Urothelium cell line (cell line): ENCODE results near the gene C14orf119.

Experiments used
- DNase-seq: peaks from one replicate; pipeline ENCODE4 v3.0.0; 2011; ENCODE audit warnings: low spot score, mixed read lengths
- FAIRE-seq: peaks from 2 replicates; lab custom pipeline; 2011; peaks lifted over from hg19 to GRCh38; lab: Jason Lieb, UNC

Gene C14orf119

DNA sequence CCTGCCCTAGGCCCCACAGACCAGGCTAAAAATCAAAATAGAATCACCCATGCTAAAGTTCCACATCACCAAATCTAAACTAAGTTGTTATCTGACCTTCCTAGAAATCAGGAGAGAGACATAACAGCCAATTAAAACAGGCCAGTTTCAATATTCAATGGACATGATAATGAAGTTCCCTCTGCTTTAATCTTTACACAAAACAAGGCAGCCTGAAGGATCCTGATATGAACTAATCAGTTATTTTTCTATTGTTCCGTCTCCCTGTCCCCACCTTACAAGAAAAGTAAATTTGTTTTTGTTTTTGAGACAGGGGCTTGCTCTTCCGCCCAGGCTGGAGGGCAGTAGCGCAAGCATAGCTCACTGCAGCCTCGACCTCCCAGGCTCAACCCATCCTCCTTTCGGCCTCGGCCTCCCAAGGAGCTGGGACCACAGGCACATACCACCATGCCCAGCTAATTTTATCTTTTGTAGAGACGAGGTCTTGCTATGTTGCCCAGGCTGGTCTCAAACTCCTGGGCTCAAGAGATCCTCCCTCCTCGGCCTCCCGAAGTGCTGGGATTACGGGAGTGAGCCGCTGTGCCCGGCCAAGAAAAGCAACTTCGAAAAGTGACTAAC lies 29.1 kb downstream of the C14orf119 start:
- FAIRE-seq (no peak), DNase-seq (no peak)

DNA sequence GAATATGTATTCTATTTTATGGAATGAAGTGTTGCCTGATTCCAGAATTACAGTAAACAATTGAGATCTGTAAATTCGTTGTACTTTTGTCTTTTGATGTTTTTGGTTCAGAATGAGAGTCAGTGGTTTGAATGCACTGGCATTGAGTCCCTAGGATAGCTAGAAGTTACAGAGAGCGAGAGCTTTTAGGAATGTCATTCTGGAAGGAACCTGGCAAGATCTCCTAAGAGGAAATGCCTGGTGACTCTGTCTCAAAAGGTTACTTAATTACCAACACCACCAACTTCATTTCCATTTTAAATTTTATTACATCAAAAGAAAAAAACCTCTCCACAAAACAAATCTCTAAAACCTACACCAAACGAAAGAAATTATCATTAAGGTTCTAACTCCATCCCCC lies 29.7 kb downstream of the C14orf119 start:
- FAIRE-seq: no peak
- DNase-seq: no peak

DNA sequence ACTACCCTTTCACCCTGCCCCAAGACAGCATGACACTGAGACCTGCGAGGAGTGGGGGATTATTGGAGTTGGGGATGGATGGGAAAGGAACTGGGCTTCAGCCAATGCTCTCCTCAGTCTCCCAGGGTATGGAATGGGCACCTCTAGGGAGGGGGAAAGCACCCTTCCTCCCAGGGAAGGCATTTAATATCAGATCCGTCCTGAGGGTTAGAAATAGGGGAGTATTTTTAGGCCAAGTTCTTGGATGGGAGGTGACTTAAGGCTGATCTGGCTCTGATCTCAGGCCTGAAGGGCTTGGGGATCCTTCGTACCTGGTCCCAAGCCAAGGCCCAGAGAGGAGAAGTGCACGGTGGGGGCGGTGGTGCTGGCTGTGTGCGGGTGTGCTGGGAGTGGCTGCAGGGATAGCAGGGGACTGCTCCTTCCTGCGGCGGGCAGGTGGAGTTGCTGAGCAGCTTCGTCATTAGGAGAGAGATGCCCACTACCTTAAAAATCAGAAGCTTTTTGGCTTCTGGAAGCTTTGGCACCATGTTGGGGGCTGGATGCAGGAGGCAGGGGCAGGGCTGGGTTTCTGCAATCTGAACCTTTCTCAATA lies 30.7 kb downstream of the C14orf119 start:
- FAIRE-seq (no peak), DNase-seq (no peak)

DNA sequence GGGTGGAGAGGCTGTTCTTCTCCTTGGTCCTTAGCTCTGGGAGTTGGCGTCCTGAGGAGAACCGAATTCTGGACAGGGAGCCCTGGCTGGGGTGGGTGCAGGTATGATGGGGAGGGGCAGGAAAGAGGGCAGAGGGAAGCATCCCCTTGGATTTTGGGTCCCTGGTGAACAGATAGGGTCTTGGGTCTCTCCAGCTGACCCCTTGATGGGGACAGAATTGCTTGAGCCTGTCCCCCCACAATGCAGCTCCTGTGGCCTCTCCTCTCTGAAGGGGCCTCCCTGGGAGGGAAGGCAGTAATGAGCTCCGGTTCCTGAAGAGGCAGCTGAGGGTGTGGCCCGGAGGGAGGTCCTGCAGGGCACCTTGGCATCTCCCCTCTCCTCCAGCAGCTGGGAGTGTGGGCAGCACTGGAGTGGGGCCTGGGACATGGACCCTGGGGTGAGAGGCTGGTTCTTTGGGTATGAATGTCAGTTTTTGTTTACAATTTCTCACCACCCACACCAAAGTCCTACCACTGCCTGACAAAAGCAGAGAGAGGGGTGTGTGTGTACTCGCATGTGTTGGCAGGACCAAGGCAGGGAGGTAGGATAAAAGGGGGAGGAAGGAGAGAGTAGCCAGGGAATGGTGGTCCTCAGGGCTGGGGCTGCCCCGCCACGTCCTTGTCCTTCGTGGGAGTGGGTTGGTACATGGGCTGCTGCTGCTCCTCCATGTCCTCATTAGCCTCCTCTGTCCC lies 31.4 kb downstream of the C14orf119 start:
- DNase-seq: no peak
- FAIRE-seq: no peak

DNA sequence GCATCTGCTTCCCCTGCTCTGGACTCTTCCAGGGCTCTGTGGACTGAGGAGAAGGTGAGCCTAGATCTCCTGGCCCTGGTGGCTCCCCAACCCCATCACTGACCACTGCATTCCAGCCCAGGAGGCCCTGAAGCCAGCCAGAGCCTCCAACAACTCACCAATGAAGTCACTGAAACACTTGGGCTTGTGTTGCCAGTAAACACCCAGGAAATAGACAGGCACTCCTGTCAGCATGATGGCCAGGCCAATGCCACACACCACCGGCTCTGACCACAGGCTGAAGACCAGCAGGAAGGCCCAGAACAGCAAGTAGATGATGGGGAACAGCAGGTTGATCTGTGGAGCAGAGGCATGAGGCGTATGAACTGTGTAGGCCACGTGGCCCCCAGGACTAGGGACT lies 32.6 kb downstream of the C14orf119 start:
- no peak for FAIRE-seq
- DNase-seq: no peak

DNA sequence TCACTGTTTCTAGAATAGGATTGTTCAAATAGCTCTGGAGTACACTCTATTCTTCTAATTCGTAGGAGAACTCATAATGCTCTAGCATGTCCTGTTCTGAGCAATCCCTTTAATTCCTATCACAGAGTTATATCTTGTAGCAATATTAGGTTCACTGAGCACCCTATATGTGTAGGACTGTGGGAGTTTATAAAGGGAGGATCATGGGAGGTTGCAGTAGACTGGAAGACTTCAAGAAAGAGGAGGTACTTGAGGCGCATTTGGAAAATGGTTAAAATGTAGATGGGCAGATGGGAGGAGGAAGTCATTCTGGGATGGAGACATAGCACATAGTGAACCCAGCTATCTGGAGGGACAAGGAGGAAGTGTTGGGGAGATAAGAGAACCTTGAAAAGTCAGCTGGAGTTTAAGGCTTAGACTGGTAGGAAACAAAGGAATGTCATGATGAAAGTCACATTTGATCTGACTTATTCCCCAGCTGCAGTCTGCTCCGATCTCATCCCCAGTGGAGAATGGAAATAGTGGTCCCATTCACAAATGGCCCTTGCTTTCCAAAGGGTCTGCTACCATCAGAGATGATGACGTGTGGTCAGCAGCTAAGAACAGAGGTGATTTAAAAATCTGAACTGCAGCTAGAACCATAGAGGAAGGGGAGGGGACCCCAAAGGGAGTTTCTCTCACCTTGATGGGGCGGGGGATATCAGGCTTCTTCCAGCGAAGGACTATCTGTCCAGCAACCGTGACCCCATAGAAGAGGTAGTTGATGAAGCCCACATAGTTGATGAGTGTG lies 33.9 kb downstream of the C14orf119 start:
- DNase-seq: no peak
- FAIRE-seq: no peak

DNA sequence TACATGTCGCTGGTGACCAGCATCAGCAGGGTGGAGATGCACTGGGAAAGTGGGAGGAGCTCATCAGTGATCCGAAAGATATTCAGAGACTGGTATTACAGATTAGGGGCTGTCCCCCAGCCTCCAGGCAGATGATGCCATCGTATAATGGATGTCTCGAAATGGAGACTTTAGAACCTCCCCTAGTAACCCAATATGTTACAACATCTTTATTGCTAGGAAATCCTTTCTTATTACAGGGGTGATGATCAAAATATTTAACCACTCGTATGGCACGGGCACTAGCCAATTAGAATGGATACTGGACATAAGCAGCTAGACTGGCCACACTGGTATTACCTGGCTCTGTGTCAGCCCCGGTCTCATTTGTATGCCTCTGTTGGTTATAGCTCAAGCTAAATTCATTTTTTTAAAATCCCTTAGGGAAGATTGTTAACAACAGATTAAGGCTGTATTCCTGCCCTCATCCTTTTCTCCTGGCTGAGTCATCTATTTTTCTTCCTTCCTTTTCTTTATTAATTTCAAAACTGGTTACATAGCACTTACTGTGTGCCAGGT lies 34.5 kb downstream of the C14orf119 start:
- no peak for FAIRE-seq

DNA sequence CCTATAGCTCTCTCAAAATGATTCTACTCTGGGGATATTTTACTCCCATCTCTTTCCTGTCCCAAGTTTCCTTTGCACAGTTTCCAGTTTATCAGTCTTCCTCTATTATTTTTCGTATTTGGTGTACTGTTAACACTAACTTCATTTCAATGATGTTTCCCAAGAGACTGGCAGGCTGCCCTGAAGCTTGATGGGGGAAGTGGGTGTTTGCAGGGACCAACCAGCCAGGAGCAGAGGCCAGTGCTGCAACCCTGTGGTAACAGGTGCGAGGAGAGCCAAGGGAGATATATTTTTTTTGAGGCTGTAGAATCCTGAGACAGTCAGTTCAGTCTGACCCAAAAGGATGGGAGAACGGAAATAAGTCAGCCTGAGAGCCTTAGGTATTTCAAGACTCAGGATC lies 35.6 kb downstream of the C14orf119 start:
- FAIRE-seq (no peak), DNase-seq (no peak)

More for the DNA sequence above, 34.5 kb downstream of the C14orf119 start:
- DNase-seq: no peak

DNA sequence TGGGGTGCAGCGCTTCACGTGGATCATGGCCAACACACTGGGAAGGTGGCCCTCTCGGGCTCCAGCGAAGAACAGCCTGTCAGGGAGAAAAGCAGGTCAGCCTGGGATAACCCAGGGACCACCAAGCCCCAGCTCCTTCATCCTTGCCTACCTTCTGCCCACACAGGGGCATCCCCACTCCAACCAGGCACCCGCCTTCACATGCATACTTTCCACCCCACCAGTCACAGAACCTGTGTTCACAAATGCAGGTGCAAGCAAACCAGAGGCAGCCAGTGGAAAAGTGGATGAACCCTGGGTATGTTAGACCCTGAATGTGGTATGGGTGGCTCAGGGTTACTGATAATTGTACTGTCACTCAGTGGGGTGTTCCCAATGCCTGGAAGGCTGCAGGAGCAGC lies 36.2 kb downstream of the C14orf119 start:
- FAIRE-seq (no peak), DNase-seq (no peak)

DNA sequence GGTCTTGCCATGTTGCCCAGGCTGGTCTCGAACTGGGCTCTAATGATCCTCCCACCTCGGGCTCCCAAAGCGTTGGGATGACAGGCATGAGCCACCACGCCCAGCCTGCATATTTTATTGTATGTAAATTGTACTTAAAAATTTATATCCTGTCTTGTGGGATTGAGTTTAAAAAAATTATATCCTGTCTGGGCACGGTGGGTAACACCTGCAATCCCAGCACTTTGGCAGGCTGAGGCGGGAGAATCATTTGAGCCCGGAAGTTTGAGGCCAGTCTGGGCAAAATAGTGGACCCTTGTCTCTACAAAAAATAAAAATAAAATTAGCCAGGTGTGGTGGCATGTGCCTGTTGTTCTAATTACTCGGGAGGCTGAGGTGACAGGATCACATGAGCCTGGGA lies 37.7 kb downstream of the C14orf119 start:
- FAIRE-seq (no peak), DNase-seq (no peak)

DNA sequence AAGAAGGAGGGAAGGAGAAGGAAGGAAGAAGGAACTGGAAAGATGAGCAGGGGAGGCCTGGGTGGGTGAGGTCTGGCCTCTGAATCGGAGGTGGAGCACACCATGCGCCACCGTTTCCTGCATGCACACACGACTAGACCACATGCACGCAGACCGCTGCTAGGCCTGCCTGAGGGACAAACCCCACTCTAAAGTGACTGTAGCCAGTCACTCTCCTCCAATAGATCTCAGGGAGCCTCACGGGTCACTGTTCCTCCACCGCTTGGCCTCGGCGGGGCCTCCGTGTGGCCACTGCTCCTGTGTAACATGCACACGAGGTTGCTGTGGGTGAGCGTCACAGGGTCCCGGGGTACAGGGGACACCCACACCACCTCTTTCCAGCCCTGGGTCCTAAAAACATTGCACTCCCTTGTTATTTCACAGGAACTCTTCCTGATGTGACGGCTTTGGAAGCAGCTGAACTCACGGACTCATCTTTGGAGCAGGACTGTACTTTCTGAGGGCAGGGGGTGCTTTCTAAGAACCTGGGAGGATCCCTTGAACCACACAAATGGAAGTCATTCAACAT lies 41.3 kb downstream of the C14orf119 start:
- no peak for FAIRE-seq
- DNase-seq: no peak

DNA sequence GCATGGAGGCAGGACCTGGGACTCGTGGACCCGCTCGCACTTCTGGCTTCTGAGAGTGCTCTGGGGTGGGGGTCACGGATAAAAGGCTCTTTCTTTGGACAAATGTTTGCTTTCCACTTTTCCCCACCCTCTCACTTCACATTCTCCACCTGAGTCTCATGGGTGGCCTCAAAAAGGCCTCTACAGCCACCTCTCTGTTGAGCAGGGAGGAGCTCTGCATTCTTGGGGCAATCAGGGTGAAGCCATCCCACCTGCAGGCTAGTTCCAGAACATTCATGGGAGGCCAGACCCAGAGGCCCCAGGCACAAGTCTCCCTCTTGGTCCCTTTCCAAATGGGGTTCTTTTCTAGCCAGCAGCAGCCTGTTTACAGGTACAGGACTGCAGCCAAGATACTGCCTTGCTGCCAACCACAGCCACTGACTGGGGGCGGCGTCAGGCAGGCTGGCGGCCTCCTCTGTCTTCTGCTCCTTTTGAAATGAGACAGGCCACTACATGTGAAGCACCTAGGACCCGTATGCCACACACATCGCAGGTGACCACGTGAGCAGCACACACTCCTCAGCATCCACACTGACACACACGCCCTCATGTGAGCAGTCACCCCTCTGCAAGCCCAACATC lies 42.0 kb downstream of the C14orf119 start:
- no peak for FAIRE-seq
- no peak for DNase-seq

DNA sequence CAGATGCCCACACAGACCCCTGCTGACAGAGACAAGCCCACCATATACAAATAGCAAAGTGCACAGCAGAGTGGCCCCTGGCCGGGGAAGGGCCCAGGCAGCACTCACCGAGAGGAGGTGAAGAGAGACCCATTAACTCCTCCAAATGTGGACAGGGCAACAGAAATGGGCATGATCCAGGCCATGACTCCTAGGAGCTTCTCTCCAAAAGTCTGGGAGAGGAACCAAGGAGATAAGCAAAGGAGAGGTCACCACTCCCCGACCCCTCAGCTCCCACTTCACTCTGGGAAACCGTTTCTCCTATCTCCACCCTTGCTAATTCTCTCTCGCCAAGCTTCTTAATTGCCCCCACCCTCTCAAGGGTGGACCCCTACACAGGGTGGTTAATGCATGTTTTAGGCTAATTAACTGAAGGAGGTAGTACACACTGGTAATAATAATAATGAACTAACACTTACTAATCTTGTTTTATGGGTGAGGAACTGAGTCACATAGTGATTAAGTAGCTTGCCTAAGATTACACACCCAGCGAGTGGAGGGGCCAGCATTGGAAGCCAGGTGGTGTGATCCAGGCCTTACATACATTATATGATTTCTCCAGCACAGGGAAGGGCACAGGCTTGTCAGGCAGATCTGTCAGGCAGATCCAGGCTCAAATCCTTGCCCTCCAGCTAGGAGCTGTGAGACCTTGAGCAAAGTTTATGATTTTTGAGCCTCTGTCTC lies 42.7 kb downstream of the C14orf119 start:
- DNase-seq (no peak), FAIRE-seq (no peak)

DNA sequence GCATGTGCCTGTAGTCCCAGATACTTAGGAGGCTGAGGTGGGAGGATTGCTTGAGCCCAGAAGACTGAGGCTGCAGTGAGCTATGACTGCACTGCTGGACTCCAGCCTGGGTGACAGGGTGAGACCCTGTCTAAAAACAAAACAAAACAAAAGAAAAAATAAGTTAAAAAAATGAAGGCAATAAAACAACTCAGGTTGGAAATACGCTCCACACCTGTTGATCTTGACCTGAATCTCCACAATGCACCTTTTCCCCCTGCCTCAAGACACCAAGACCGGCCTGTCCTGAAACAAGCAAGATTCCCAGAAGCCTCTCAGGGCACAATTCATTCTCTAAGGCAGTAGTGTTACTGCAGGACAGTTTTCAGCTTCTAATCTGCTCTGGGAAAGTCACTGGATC lies 44.6 kb downstream of the C14orf119 start:
- no peak for FAIRE-seq
- no peak for DNase-seq

DNA sequence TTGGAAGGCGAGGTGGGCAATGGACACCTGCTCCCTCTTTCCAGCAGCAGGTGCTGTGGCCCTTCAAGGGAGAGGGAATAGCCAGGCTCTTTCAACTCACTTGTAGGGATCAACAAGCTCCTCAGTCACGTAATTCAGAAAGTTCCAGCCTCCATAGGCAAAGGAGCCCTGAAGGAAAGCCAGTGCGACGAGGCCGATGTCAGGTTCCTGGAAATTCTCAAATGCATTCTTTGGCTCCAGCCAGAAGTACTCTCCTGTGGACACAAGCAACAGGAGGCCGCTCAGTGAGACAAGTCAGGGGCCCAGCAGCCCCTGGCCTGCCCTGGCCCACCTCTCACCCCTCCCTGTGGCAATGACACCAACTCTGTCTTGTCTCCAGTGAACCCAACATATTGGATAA lies 45.1 kb downstream of the C14orf119 start:
- DNase-seq: no peak
- FAIRE-seq: no peak

DNA sequence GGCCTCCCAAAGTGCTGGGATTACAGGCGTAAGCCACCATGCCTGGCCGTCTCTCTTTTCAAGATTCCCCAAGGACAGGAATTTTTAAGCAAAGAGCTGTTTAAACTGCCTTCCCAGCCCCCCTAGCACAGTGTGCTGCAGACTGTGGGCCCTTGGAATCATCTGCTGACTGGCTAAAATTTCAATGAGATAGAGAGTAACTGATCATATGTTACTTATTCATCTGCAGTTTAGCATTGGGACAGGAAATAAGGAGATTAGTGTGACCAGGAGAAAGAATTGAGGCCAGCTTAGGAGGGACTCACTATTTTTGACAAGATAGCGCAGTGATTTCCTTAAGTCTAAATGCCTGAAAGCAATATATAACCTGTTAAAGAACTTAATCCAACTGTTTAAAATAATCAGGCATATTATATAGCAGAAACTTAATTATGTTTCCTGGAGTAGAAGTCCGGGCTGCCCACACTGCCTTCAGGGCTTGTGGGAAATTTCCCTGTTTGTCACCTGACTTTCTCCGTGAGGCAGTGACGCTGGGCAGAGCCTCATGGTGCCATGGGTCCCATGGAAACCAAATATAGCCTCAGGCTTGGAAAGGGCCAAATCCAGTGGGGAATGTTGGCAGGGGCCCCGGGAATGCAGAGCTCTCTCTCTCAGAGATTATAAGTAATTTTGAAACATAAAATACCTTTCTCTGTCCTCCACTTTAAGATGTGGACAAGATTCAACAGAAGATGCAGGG lies 46.6 kb downstream of the C14orf119 start:
- DNase-seq (no peak), FAIRE-seq (no peak)

DNA sequence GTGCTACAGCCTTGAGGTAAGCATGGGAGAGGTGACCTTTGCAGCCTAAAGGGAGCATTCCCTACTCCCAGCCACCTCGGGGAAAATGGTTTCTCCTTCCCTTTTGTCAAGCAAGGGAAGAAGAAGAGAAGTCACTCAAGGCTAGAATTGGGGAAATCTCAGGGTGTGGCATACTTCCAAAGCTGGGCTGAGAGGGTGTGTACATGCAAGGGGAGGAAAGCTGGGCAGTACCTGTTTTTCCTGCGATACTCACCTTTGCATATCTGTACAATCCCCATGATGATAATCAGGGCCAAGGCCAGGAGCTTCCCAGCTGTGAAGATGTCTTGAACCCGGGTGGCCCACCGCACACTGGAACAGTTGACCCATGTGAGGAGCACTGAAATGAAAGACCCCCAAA lies 47.5 kb downstream of the C14orf119 start:
- FAIRE-seq: no peak
- no peak for DNase-seq

DNA sequence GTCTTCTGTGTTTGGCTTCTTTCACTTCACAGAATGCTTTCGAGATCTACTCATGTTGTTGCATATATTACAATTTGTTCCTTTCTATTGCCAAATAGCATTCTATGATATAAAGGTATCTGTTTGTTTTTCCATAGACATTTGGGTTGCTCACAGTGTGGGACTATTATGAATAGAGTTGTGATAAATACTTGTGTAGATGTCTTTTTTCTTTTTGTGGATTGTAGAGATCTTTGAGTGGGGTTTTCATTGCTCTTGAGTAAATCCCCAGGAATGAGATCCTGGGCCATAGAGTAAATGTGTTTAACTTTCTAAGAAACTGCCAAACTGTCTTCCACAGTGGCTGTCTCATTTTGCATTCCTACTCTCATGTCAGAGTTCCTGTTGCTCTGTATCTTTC lies 48.6 kb downstream of the C14orf119 start:
- DNase-seq: no peak
- no peak for FAIRE-seq

DNA sequence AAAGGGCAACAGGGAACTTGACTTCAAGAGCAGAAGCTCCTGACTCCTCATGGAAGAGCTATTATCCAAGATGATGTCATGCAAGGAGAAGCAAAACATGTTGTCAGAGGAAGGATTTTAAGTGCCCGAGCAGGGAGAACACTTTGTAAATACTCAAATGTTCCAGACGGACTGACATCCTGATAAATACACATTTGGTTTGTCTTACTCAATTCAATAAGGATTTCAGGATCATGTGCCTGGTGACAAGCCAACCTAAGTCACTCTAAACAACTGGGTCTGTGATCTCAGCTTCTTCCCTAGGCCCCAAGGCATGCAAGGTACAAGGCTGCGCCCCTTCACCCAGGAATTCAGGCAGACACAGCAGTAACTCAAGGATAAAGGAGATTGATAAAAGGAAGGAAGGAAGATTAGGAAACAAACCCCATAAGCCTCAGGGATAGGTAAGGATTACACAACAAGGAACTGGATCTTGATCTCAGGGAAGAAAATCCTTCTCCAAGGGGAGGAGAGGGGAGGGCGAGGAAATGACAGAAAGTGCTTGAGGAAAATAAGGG lies 50.6 kb downstream of the C14orf119 start:
- no peak for DNase-seq
- FAIRE-seq: no peak
